Measurements from ENCODE around the gene GSTM3. TPM values are rescaled to one million over a fixed set of nuclear protein-coding genes. Genes with fewer than 3 reads are reported as not detected.

The GSTM3 gene
- total and polyA plus RNA-seq, 2 of the 13 experiments (the other 11 are each of a cell fraction or from before 2014, with no cell fraction given), result 127 to 142 TPM

DNA sequence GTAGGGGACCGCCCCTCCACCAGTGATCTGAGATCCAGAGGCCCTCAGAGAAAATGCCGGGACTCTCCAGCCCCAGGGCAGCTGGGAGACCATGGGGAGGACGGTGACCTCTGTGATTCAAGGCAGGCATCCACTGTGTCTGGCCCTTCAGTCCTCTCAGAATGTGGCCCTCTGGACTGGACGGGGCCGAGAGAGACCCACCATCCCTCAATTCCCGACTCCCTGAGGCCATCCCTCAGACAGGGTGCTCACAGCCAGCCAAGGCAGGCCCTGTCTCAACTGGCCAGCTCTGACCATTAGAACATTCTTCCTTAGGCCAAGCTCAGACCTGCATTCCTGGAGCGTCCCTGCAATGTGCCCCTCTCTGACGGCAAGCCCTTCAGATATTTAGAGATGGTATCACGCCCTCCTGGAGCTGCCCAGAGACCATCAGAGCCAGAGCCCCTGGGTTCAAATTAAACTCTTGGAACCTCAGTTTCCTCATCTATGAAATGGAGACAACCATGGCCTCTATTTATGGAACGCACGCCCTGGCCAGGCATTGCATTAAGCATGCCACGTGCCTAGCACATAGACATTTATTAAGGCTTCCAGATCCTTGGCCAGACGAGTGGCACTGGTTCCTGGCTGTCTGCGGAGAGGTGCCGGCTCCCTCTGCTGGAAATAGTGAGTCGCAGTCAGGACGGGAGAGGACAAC is 32.5 kb upstream of the GSTM3 start (continued):
- TF ChIP-seq, protein P1, sequence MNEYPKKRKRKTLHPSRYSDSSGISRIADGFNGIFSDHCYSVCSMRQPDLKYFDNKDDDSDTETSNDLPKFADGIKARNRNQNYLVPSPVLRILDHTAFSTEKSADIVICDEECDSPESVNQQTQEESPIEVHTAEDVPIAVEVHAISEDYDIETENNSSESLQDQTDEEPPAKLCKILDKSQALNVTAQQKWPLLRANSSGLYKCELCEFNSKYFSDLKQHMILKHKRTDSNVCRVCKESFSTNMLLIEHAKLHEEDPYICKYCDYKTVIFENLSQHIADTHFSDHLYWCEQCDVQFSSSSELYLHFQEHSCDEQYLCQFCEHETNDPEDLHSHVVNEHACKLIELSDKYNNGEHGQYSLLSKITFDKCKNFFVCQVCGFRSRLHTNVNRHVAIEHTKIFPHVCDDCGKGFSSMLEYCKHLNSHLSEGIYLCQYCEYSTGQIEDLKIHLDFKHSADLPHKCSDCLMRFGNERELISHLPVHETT (CRISPR knock-in tag; conservative IDR thresholded peaks at IDR 0.05), result no peak
- TF ChIP-seq, protein P2, sequence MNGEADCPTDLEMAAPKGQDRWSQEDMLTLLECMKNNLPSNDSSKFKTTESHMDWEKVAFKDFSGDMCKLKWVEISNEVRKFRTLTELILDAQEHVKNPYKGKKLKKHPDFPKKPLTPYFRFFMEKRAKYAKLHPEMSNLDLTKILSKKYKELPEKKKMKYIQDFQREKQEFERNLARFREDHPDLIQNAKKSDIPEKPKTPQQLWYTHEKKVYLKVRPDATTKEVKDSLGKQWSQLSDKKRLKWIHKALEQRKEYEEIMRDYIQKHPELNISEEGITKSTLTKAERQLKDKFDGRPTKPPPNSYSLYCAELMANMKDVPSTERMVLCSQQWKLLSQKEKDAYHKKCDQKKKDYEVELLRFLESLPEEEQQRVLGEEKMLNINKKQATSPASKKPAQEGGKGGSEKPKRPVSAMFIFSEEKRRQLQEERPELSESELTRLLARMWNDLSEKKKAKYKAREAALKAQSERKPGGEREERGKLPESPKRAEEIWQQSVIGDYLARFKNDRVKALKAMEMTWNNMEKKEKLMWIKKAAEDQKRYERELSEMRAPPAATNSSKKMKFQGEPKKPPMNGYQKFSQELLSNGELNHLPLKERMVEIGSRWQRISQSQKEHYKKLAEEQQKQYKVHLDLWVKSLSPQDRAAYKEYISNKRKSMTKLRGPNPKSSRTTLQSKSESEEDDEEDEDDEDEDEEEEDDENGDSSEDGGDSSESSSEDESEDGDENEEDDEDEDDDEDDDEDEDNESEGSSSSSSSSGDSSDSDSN (CRISPR knock-in tag; IDR thresholded peaks at IDR 0.05), result 0 out of 2 replicates have a peak, but pooled peaks have one; percentile 20
- TF ChIP-seq, protein P3, sequence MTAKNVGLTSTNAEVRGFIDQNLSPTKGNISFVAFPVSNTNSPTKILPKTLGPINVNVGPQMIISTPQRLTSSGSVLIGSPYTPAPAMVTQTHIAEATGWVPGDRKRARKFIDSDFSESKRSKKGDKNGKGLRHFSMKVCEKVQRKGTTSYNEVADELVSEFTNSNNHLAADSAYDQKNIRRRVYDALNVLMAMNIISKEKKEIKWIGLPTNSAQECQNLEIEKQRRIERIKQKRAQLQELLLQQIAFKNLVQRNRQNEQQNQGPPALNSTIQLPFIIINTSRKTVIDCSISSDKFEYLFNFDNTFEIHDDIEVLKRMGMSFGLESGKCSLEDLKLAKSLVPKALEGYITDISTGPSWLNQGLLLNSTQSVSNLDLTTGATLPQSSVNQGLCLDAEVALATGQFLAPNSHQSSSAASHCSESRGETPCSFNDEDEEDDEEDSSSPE (CRISPR knock-in tag; IDR thresholded peaks at IDR 0.05), result no peak
- TF ChIP-seq ZSCAN21 (CRISPR knock-in tag; IDR thresholded peaks at IDR 0.05; ENCODE audit: borderline replicate concordance), result no peak
- TF ChIP-seq ZNF230 (CRISPR knock-in tag; IDR thresholded peaks at IDR 0.05), result no peak
- no peak for TF ChIP-seq TCF7L2 (IDR thresholded peaks at IDR 0.05; ENCODE audit: low read depth, low read length)
- no peak for TF ChIP-seq NCOA5 (CRISPR knock-in tag; IDR thresholded peaks at IDR 0.05)
- no peak for TF ChIP-seq RFX5 (IDR thresholded peaks at IDR 0.05; ENCODE audit: low read depth, low read length)
- TF ChIP-seq NFE2L1 (CRISPR knock-in tag; IDR thresholded peaks at IDR 0.05; ENCODE audit: borderline replicate concordance), result no peak
- no peak for TF ChIP-seq ONECUT2 (CRISPR knock-in tag; IDR thresholded peaks at IDR 0.05)
- no peak for TF ChIP-seq ZBTB7A (CRISPR knock-in tag; IDR thresholded peaks at IDR 0.05)
- TF ChIP-seq SP140L (CRISPR knock-in tag; IDR thresholded peaks at IDR 0.05; ENCODE audit: borderline replicate concordance), result no peak
- TF ChIP-seq, protein P4, sequence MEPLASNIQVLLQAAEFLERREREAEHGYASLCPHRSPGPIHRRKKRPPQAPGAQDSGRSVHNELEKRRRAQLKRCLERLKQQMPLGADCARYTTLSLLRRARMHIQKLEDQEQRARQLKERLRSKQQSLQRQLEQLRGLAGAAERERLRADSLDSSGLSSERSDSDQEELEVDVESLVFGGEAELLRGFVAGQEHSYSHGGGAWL (CRISPR knock-in tag; IDR thresholded peaks at IDR 0.05), result 0 out of 2 replicates have a peak, but pooled peaks have one; percentile 38
- no peak for TF ChIP-seq TBX2 (CRISPR knock-in tag; IDR thresholded peaks at IDR 0.05; ENCODE audit: borderline replicate concordance)
- TF ChIP-seq ZNF292 (CRISPR knock-in tag; IDR thresholded peaks at IDR 0.05; ENCODE audit: borderline replicate concordance, low read depth), result no peak
- no peak for TF ChIP-seq SRY (CRISPR knock-in tag; IDR thresholded peaks at IDR 0.05)
- TF ChIP-seq RXRA (CRISPR knock-in tag; IDR thresholded peaks at IDR 0.05), result 0 out of 2 replicates have a peak, but pooled peaks have one; percentile 39
- TF ChIP-seq RBFOX2 (IDR thresholded peaks at IDR 0.05; ENCODE audit: low read depth, low read length), result no peak
- TF ChIP-seq, protein P5, sequence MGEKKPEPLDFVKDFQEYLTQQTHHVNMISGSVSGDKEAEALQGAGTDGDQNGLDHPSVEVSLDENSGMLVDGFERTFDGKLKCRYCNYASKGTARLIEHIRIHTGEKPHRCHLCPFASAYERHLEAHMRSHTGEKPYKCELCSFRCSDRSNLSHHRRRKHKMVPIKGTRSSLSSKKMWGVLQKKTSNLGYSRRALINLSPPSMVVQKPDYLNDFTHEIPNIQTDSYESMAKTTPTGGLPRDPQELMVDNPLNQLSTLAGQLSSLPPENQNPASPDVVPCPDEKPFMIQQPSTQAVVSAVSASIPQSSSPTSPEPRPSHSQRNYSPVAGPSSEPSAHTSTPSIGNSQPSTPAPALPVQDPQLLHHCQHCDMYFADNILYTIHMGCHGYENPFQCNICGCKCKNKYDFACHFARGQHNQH (CRISPR knock-in tag; IDR thresholded peaks at IDR 0.05), result 0 out of 2 replicates have a peak, but pooled peaks have one; percentile 34
- TF ChIP-seq ARNTL (CRISPR knock-in tag; IDR thresholded peaks at IDR 0.05), result peak; percentile 50; the same call in 1 of the 2 replicates
- TF ChIP-seq ZNF34 (CRISPR knock-in tag; IDR thresholded peaks at IDR 0.05; ENCODE audit: borderline replicate concordance), result no peak
- TF ChIP-seq ZSCAN20 (CRISPR knock-in tag; IDR thresholded peaks at IDR 0.05; ENCODE audit: borderline replicate concordance), result no peak
- TF ChIP-seq, protein P6, sequence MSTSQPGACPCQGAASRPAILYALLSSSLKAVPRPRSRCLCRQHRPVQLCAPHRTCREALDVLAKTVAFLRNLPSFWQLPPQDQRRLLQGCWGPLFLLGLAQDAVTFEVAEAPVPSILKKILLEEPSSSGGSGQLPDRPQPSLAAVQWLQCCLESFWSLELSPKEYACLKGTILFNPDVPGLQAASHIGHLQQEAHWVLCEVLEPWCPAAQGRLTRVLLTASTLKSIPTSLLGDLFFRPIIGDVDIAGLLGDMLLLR (CRISPR knock-in tag; IDR thresholded peaks at IDR 0.05), result no peak

Measured in HepG2 (cell line).